Testis (tissue), 3 donors: ENCODE measurements around the gene TMEM14C. TPM values are rescaled to one million over a fixed set of nuclear protein-coding genes. Genes with fewer than 3 reads are reported as not detected.

Experiments used
- DNase-seq: peaks from one replicate; pipeline ENCODE4 v3.0.0-alpha.2; 2019
- H3K27ac ChIP-seq, 2 donors: fragments of 200-600 bp; sonication (generic); one replicate each; pipeline ENCODE4 v1.5.1; 2019
- H3K27me3 ChIP-seq: fragments of 200-600 bp; sonication (generic); one replicate; pipeline ENCODE4 v1.5.1; 2019
- H3K36me3 ChIP-seq: fragments of 200-600 bp; sonication (generic); one replicate; pipeline ENCODE4 v1.5.1; 2017; ENCODE audit warnings: low read depth; ENCODE audit errors: missing control alignments
- H3K4me1 ChIP-seq: fragments of 200-600 bp; sonication (generic); one replicate; pipeline ENCODE4 v1.5.1; 2019
- H3K4me3 ChIP-seq, 2 donors: fragments of 200-600 bp; sonication (generic); one replicate each; pipeline ENCODE4 v1.5.1; 2017 to 2019
- H3K9me3 ChIP-seq: fragments of 200-600 bp; sonication (generic); one replicate; pipeline ENCODE4 v1.5.1; 2017
- CTCF ChIP-seq, 3 experiments: fragments of 450-650 bp in 2 of 3; fragments of 200-600 bp in 1 of 3; sonication (generic) in 1 of 3; IDR thresholded peaks; one replicate each; pipeline ENCODE4 v1.5.1; 2016 to 2019; ENCODE audit warnings: antibody characterized with exemption in 3 of 3, mild to moderate bottlenecking in 2 of 3, moderate library complexity in 1 of 3
- POLR2A ChIP-seq: fragments of 450-650 bp; IDR thresholded peaks from one replicate; pipeline ENCODE4 v1.6.1; 2017; ENCODE audit warnings: antibody characterized with exemption, mild to moderate bottlenecking, moderate library complexity
- WGBS, 2 donors: methylation state at CpG; one replicate each; pipeline ENCODE4 v1.1.5; 2018; 5-methylcytosine and 5-hydroxymethylcytosine counted together
- intact Hi-C: fragments of 100-400 bp; cut with DNase I; formaldehyde crosslinking; loops from one replicate; pipeline ENCODE4 v1.15.1; 2023; ENCODE audit warnings: low total_unique reads
- polyA plus RNA-seq: library from polyadenylated mRNA; stranded (reverse); fragments of 350-450 nt; fragmentation: Illumina TruSeq; extraction: RNeasy Lipid Tissue Mini Kit (QIAGEN cat#74804); gene quantifications from one replicate; pipeline ENCODE4 v1.2.3, GENCODE V29; 2014; ENCODE audit warnings: low read depth, low replicate concordance; ENCODE audit not compliant: insufficient read depth
- total RNA-seq, 2 donors: library from RNA; depleted of rRNA; stranded (reverse); fragments of >200 nt; gene quantifications; one replicate each; pipeline ENCODE4 v1.2.3, GENCODE V29; 2016

The TMEM14C gene
- total and polyA plus RNA-seq, 3 donors from 2014 or later: 71.3 to 90.1 (median 83.4) TPM

- DNase-seq: peak; percentile 27
- Histone ChIP-seq H3K4me3 (no peak overlapping the region), H3K4me1 (no peaks in the 10 kb centered on the region), H3K27me3 (no peaks in the 10 kb centered on the region), H3K9me3 (no peaks in the 10 kb centered on the region), H3K27ac (no peak overlapping the region), H3K36me3 (no peaks in the 10 kb centered on the region)
- TF ChIP-seq CTCF (IDR thresholded peaks at IDR 0.05): no peak
- TF ChIP-seq POLR2A: no peak
- 46 to 49% methylated on average over 2 of the region's 2 CpGs for WGBS, 2 donors
- intact Hi-C loops: no loop called here
Measured at GRCh38 chr6:10763006-10763405, 40.1 kb downstream of the TMEM14C start.

- WGBS, 2 donors: 93 to 94% methylated on average over 3 of the region's 3 CpGs
- TF ChIP-seq POLR2A: no peak
- no peak for TF ChIP-seq CTCF (IDR thresholded peaks at IDR 0.05)
- no peak for DNase-seq
- Histone ChIP-seq H3K4me3 (no peak overlapping the region), H3K27ac (no peak overlapping the region), H3K4me1 (no peaks in the 10 kb centered on the region), H3K9me3 (no peaks in the 10 kb centered on the region), H3K27me3 (no peaks in the 10 kb centered on the region), H3K36me3 (no peaks in the 10 kb centered on the region)
- intact Hi-C loops: no loop called here
Measured at GRCh38 chr6:10769419-10769818, 46.5 kb downstream of the TMEM14C start.

GRCh38 chr6:10771371-10771894 lies 48.6 kb downstream of the TMEM14C start:
- H3K4me3 ChIP-seq: no peak overlapping the region
- TF ChIP-seq POLR2A: no peak
- no peak for TF ChIP-seq CTCF (IDR thresholded peaks at IDR 0.05)
- DNase-seq: no peak
- 74% methylated on average over 12 of the region's 12 CpGs for WGBS, 2 donors
- H3K4me1 ChIP-seq: no peaks in the 10 kb centered on the region
- no peak overlapping the region for H3K27ac ChIP-seq
- no peaks in the 10 kb centered on the region for H3K9me3 ChIP-seq
- intact Hi-C loops: no loop called here
- H3K27me3 ChIP-seq: no peaks in the 10 kb centered on the region
- H3K36me3 ChIP-seq: no peaks in the 10 kb centered on the region

- WGBS, 2 donors: 86 to 94% methylated on average over 3 of the region's 3 CpGs
- no peaks in the 10 kb centered on the region for H3K4me1 ChIP-seq
- DNase-seq: no peak
- H3K27me3 ChIP-seq: no peaks in the 10 kb centered on the region
- TF ChIP-seq CTCF (IDR thresholded peaks at IDR 0.05) (no peak), POLR2A (no peak)
- H3K4me3 ChIP-seq: no peak overlapping the region
- H3K27ac ChIP-seq: no peak overlapping the region
- H3K9me3 ChIP-seq: no peaks in the 10 kb centered on the region
- intact Hi-C loops: no loop called here
- H3K36me3 ChIP-seq: no peaks in the 10 kb centered on the region
Measured at GRCh38 chr6:10778230-10778629, 55.4 kb downstream of the TMEM14C start.

GRCh38 chr6:10779076-10779475 lies 56.2 kb downstream of the TMEM14C start:
- TF ChIP-seq CTCF (IDR thresholded peaks at IDR 0.05) (no peak), POLR2A (no peak)

More at GRCh38 chr6:10779076-10779475, 56.2 kb downstream of the TMEM14C start:
- 89 to 94% methylated on average over 8 of the region's 8 CpGs for WGBS, 2 donors
- intact Hi-C loops: no loop called here
- Histone ChIP-seq H3K4me3 (no peak overlapping the region), H3K36me3 (no peaks in the 10 kb centered on the region), H3K27ac (no peak overlapping the region), H3K9me3 (no peaks in the 10 kb centered on the region), H3K27me3 (no peaks in the 10 kb centered on the region), H3K4me1 (no peaks in the 10 kb centered on the region)
- no peak for DNase-seq
